ENCODE measurements around the gene C6orf89. TPM values are rescaled to one million over a fixed set of nuclear protein-coding genes. Genes with fewer than 3 reads are reported as not detected.
A peak's percentile ranks its signal among the peaks of the same experiment; 100 is the strongest.

Gene C6orf89
- total RNA-seq, 1 experiment from 2014 or later = 11.8 TPM

DNA sequence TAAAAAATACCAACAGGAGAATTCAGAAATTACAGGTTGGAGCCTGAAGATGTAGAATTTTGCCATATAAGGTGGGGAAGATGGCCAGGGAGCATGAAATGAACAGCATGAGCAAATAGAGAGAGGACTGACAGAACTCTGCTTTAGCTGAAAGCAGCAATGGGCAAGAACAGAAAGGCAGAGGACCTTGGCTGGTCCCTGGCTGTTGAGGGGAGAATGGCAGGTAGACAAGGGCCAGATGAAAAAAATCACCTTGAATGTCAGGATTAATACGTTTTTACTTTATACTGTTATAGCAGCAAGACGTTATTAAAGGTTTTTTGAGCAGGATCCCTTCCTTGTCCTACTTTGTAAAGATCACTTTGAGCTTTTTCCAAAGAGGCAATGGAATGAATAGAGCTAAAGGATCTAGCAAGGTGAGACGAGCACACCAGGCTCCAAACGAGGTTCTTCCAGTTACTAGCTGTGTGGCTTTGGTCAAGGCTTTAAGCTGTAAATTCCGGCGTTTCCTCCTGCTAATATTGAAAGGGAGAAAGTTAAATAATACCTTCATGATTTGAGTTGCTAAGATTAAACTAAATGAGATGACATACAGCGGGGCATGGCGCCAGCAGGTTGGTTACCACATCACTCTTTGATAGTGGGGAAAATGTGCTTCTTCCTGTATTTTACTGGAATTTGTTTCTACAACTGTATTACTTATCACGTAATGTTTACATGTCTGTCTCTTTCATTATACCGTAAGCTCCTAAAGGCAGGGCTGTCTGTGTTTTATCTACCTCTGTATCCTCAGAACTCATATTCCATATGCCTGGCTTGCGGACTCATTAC lies 11.9 kb upstream of the C6orf89 start:
- no CpG with 5 or more reads among the region's 11 CpGs for WGBS (ENCODE audit: extremely low coverage, insufficient read length, low lambda C conversion rate)
- no peak overlapping the region for H4K5ac ChIP-seq (ENCODE audit: insufficient read length, low read depth, low read length)
- peak overlapping the region; percentile 93 for H3K9ac ChIP-seq (ENCODE audit: extremely low read depth, insufficient read length, low read length)
- Mint-ChIP-seq H3K36me3 (ENCODE audit: insufficient read depth in 1 of 3, low read depth in 3 of 3) (peaks cover 10 to 32% (median 27%) of the 10 kb centered on the region in 3 experiments; a peak in 6 of 7 replicates), H3K9me3 (no peaks in the 10 kb centered on the region), H3K4me3 (peak overlapping the region; percentile 99), H3K27me3 (ENCODE audit: low read depth) (peaks cover 9% of the 10 kb centered on the region), H3K27ac (peak overlapping the region; percentile 78 to 100 (median 99); a peak in 6 of 7 replicates), H3K4me1 (peaks cover 6 to 15% of the 10 kb centered on the region in 2 experiments)
- no peak overlapping the region for H2BK5ac ChIP-seq (ENCODE audit: insufficient read length, low read length)
- no peak overlapping the region for H3K18ac ChIP-seq (ENCODE audit: insufficient read length, low read depth, low read length)
- no peak overlapping the region for H3K27ac ChIP-seq (ENCODE audit: insufficient read length, low read depth, low read length)
- H3K4me1 ChIP-seq (ENCODE audit: insufficient read depth, low read length) = no peaks in the 10 kb centered on the region
- H2BK12ac ChIP-seq (ENCODE audit: insufficient read length, low read depth, low read length) = no peak overlapping the region
- H2AK5ac ChIP-seq (ENCODE audit: insufficient read length, low read length) = no peak overlapping the region
- H4K8ac ChIP-seq (replicated peaks; ENCODE audit: insufficient read length, low read depth, low read length) = no peak overlapping the region
- H3K4me2 ChIP-seq (ENCODE audit: insufficient read depth, insufficient read length, low read length) = peak overlapping the region; percentile 81
- H2BK15ac ChIP-seq (ENCODE audit: low read depth, low read length) = no peak overlapping the region
- peaks cover 8% of the 10 kb centered on the region; the same call in 1 of the 2 replicates for H3K79me2 ChIP-seq (ENCODE audit: insufficient read depth, low read length)
- H3K23me2 ChIP-seq (ENCODE audit: insufficient read length, low read depth, low read length, poor library complexity, severe bottlenecking) = peaks cover 3% of the 10 kb centered on the region
- H3K23ac ChIP-seq (ENCODE audit: insufficient read length, low read depth, low read length) = no peak overlapping the region
- 0 out of 2 replicates have a peak overlapping the region, but pooled peaks have one; percentile 92 for H3K14ac ChIP-seq (ENCODE audit: insufficient read depth, low read length)
- no peak overlapping the region for H2BK120ac ChIP-seq (ENCODE audit: low read depth, low read length, poor library complexity, severe bottlenecking)
- peak; percentile 53 for TF ChIP-seq CTCF (conservative IDR thresholded peaks at IDR 0.05)
- H3T11ph ChIP-seq (ENCODE audit: low read length) = no peak overlapping the region
- no peak overlapping the region for H4K91ac ChIP-seq (ENCODE audit: insufficient read length, low read depth, low read length)
- H2BK20ac ChIP-seq (ENCODE audit: low read depth, low read length, poor library complexity, severe bottlenecking) = no peak overlapping the region
- H3K56ac ChIP-seq (ENCODE audit: insufficient read length, low read depth, low read length) = no peak overlapping the region
- DNase-seq = no peak
- no peaks in the 10 kb centered on the region for H4K20me1 ChIP-seq (ENCODE audit: control insufficient read depth, insufficient read depth, insufficient read length)
- H3K27me3 ChIP-seq (ENCODE audit: insufficient read depth, low read length) = no peaks in the 10 kb centered on the region
- H3K9me3 ChIP-seq (ENCODE audit: control insufficient read depth, low read depth, low read length) = no peaks in the 10 kb centered on the region
- H2AFZ ChIP-seq (ENCODE audit: low read length) = no peak overlapping the region
- H3K79me1 ChIP-seq (ENCODE audit: insufficient read depth, low read depth, low read length, poor library complexity, severe bottlenecking) = no peaks in the 10 kb centered on the region
- no peak overlapping the region for H3K4ac ChIP-seq (ENCODE audit: low read depth, low read length)

Data from H9 (cell line).